Esophagus muscularis mucosa (tissue), 4 donors: ENCODE measurements around the gene SPAG7. TPM values are rescaled to one million over a fixed set of nuclear protein-coding genes. Genes with fewer than 3 reads are reported as not detected.

Source experiments
- DNase-seq: peaks from one replicate; pipeline ENCODE4 v3.0.0-alpha.2; 2017; ENCODE audit errors: extremely low spot score
- H3K27ac ChIP-seq, 4 donors: fragments of 200-600 bp; sonication (generic); replicated peaks in 1 of 4; 1 replicate in 3 of 4; 2 replicates in 1 of 4; pipeline ENCODE4 v1.5.1; 2016 to 2019; ENCODE audit warnings: mild to moderate bottlenecking in 1 of 4
- H3K27me3 ChIP-seq, 4 donors: fragments of 200-600 bp; sonication (generic); one replicate each; pipeline versions ENCODE4 v1.5.1 to v1.6.0; 2016 to 2019
- H3K36me3 ChIP-seq, 4 donors: fragments of 200-600 bp; sonication (generic); one replicate each; pipeline ENCODE4 v1.5.1; 2016 to 2019
- H3K4me1 ChIP-seq, 4 donors: fragments of 200-600 bp; sonication (generic); one replicate each; pipeline ENCODE4 v1.5.1; 2016 to 2019
- H3K4me3 ChIP-seq, 4 donors: fragments of 200-600 bp; sonication (generic); 1 replicate in 2 of 4; 2 replicates in 2 of 4; pipeline ENCODE4 v1.5.1; 2016 to 2019; ENCODE audit warnings: mild to moderate bottlenecking in 4 of 4, moderate library complexity in 1 of 4
- H3K9me3 ChIP-seq, 4 donors: fragments of 200-600 bp; sonication (generic); 1 replicate in 3 of 4; 2 replicates in 1 of 4; pipeline ENCODE4 v1.5.1; 2016 to 2019
- CTCF ChIP-seq, 3 experiments: fragments of 200-600 bp in 2 of 3; fragments of 450-650 bp in 1 of 3; sonication (generic) in 2 of 3; IDR thresholded peaks; one replicate each; pipeline ENCODE4 v1.5.1; 2017 to 2019; ENCODE audit warnings: antibody characterized with exemption in 3 of 3, mild to moderate bottlenecking in 2 of 3, moderate library complexity in 1 of 3
- EP300 ChIP-seq: sonication (generic); formaldehyde crosslinking; IDR thresholded peaks from one replicate; pipeline ENCODE4 v1.6.1; 2017; ENCODE audit warnings: antibody characterized with exemption
- POLR2A ChIP-seq: fragments of 450-650 bp; IDR thresholded peaks from one replicate; pipeline ENCODE4 v1.6.1; 2017; ENCODE audit warnings: antibody characterized with exemption, moderate library complexity, mild to moderate bottlenecking, low read depth
- POLR2AphosphoS5 ChIP-seq, 2 donors: sonication (generic); formaldehyde crosslinking; IDR thresholded peaks; one replicate each; pipeline ENCODE4 v1.6.1; 2017; ENCODE audit warnings: antibody characterized with exemption in 2 of 2
- WGBS: methylation state at CpG from one replicate; pipeline ENCODE4 v1.1.5; 2018; 5-methylcytosine and 5-hydroxymethylcytosine counted together
- intact Hi-C: fragments of 100-400 bp; cut with DNase I; formaldehyde crosslinking; loops from one replicate; pipeline ENCODE4 v1.15.1; 2023
- total RNA-seq, 4 donors: library from RNA; depleted of rRNA; stranded (reverse); fragments of >200 nt; gene quantifications; one replicate each; pipeline versions ENCODE4 v1.1.0 to v1.2.1, GENCODE V29; 2016

SPAG7 gene
- total RNA-seq, 4 donors from 2014 or later, result 45.5 to 74.7 (median 63.6) TPM

GRCh38 chr17:4945176-4945943 is 22.3 kb downstream of the SPAG7 start:
- H3K9me3 ChIP-seq, result peaks cover 0 to 2% (median 0%) of the 10 kb centered on the region in 4 donors
- H3K36me3 ChIP-seq, result peaks cover 17 to 57% (median 50%) of the 10 kb centered on the region in 4 donors
- peak overlapping the region; percentile 87 to 100 (median 100) for H3K4me3 ChIP-seq
- 34% methylated on average over 7 of the region's 7 CpGs for WGBS
- DNase-seq, result peak; percentile 94
- peaks cover 46 to 84% (median 75%) of the 10 kb centered on the region in 4 donors for H3K4me1 ChIP-seq
- H3K27ac ChIP-seq, result peak overlapping the region; percentile 94 to 100 (median 98)
- no peaks in the 10 kb centered on the region for H3K27me3 ChIP-seq
- intact Hi-C loops, result no loop called here
- TF ChIP-seq POLR2AphosphoS5 (IDR thresholded peaks at IDR 0.05), result peak; percentile 76 to 85
- no peak for TF ChIP-seq CTCF (IDR thresholded peaks at IDR 0.05)
- TF ChIP-seq EP300, result no peak

DNA sequence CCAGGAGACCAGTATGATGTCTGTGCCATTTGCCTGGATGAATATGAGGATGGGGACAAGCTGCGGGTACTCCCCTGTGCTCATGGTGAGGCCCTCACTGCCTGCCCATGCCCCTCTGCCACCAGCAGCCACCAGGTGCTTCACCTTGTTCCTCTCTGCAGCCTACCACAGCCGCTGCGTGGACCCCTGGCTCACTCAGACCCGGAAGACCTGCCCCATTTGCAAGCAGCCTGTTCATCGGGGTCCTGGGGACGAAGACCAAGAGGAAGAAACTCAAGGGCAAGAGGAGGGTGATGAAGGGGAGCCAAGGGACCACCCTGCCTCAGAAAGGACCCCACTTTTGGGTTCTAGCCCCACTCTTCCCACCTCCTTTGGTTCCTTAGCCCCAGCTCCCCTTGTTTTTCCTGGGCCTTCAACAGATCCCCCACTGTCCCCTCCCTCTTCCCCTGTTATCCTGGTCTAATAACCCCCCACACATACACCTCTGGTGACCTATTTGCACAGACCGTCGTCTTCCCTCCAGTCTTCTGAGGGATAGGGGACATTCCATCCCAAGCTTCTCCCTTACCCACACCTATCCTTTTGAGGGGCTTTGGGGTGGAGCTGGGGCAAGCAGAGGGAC is 23.0 kb downstream of the SPAG7 start:
- DNase-seq, result no peak
- WGBS, result 51% methylated on average over 8 of the region's 8 CpGs
- peaks cover 17 to 57% (median 50%) of the 10 kb centered on the region in 4 donors for H3K36me3 ChIP-seq
- H3K4me3 ChIP-seq, result peak overlapping the region in 3 of 4 donors; percentile 87 to 100 (median 100)
- no peak for TF ChIP-seq POLR2A
- no peak for TF ChIP-seq CTCF (IDR thresholded peaks at IDR 0.05)
- no peak for TF ChIP-seq POLR2AphosphoS5 (IDR thresholded peaks at IDR 0.05)
- no peak for TF ChIP-seq EP300
- intact Hi-C loops, result no loop called here
- peaks cover 0 to 2% (median 0%) of the 10 kb centered on the region in 4 donors for H3K9me3 ChIP-seq
- H3K4me1 ChIP-seq, result peaks cover 42 to 77% (median 68%) of the 10 kb centered on the region in 4 donors
- no peaks in the 10 kb centered on the region for H3K27me3 ChIP-seq
- H3K27ac ChIP-seq, result peak overlapping the region; percentile 94 to 100 (median 98)

GRCh38 chr17:4944163-4944553 is 23.5 kb downstream of the SPAG7 start:
- TF ChIP-seq CTCF (IDR thresholded peaks at IDR 0.05) (no peak), POLR2AphosphoS5 (IDR thresholded peaks at IDR 0.05) (no peak), POLR2A (no peak), EP300 (no peak)
- H3K27me3 ChIP-seq, result no peaks in the 10 kb centered on the region
- WGBS, result 30% methylated on average over 3 of the region's 3 CpGs
- no peak overlapping the region for H3K4me3 ChIP-seq
- H3K27ac ChIP-seq, result peak overlapping the region; percentile 94 to 100 (median 98)
- H3K4me1 ChIP-seq, result peaks cover 40 to 76% (median 68%) of the 10 kb centered on the region in 4 donors
- H3K36me3 ChIP-seq, result peaks cover 17 to 57% (median 50%) of the 10 kb centered on the region in 4 donors
- no peak for DNase-seq
- intact Hi-C loops, result no loop called here
- peaks cover 0 to 2% (median 0%) of the 10 kb centered on the region in 4 donors for H3K9me3 ChIP-seq

DNA sequence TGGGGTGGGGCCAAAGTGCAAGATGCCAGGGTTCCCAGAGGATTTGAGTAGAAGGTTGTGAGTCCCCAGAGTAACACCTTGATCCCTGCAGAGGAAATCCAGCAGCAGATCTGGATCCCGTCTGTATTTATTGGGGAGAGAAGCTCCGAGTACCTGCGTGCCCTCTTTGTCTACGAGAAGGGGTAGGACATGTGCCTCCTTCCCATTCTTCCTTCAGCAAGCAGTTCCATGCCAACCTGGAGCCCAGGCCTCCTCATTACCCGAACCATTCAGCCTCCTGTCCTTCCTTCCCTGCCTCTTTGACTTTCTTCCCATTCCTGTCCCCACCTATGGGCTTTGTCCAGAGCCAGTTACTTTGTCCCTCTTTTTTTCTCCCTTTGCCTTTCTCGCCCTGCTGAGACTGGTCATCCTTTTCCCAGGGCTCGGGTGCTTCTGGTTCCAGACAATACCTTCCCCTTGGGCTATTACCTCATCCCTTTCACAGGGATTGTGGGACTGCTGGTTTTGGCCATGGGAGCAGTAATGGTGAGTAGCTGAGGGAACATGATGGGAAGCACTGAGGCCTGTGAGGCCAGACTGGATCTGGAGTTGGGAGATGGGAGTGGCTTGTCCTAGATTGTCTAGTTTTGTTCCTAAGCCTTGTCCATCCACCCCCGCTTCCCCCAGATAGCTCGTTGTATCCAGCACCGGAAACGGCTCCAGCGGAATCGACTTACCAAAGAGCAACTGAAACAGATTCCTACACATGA is 24.7 kb downstream of the SPAG7 start:
- WGBS, result 64% methylated on average over 13 of the region's 13 CpGs
- no peak overlapping the region for H3K4me3 ChIP-seq
- H3K36me3 ChIP-seq, result peaks cover 21 to 59% (median 55%) of the 10 kb centered on the region in 4 donors
- H3K27me3 ChIP-seq, result no peaks in the 10 kb centered on the region
- peaks cover 52 to 85% (median 77%) of the 10 kb centered on the region in 4 donors for H3K4me1 ChIP-seq
- peak overlapping the region in 3 of 4 donors; percentile 94 to 99 (median 97) for H3K27ac ChIP-seq
- H3K9me3 ChIP-seq, result no peaks in the 10 kb centered on the region
- intact Hi-C loops, result no loop called here
- TF ChIP-seq POLR2A (no peak), EP300 (no peak), POLR2AphosphoS5 (IDR thresholded peaks at IDR 0.05) (no peak), CTCF (IDR thresholded peaks at IDR 0.05) (no peak)
- DNase-seq, result no peak
